Panc1 (cell line): Measurements from ENCODE around the gene PALB2. TPM values are rescaled to one million over a fixed set of nuclear protein-coding genes. Genes with fewer than 3 reads are reported as not detected.

Experiments used
- ATAC-seq: fragments of 200-7000 bp; cut with Tn5 transposase; 2 replicates; pipeline ENCODE4 v1.9.1; 2020; ENCODE audit warnings: mild to moderate bottlenecking, moderate library complexity
- BruUV-seq: library from RNA; stranded (reverse); fragments of 400-500 nt; replicated peaks from 2 replicates; lab custom pipeline; 2021; lab: Mats Ljungman, UMichigan
- CTCF ChIA-PET: fragments of 300-600 bp; sonication (Branson Sonifier 250); formaldehyde crosslinking; loops from one replicate; lab custom pipeline; 2022; ENCODE audit warnings: antibody characterized with exemption; lab: Charles Lee
- POLR2A ChIA-PET: fragments of 300-600 bp; sonication (Branson Sonifier 250); formaldehyde crosslinking; loops from one replicate; lab custom pipeline; 2022; ENCODE audit warnings: antibody characterized with exemption; lab: Charles Lee
- DNase-seq: peaks from one replicate; pipeline ENCODE4 v3.0.0-alpha.2; 2010; ENCODE audit warnings: low read depth, low spot score
- H3K27ac ChIP-seq: 2 replicates; pipeline ENCODE4 v1.5.1; 2011; ENCODE audit warnings: mild to moderate bottlenecking, low read length, inconsistent platforms
- H3K27me3 ChIP-seq: fragments of 200-500 bp; sonication (Bioruptor generic); 2 replicates; pipeline ENCODE4 v1.6.0; 2014; ENCODE audit warnings: low read length, inconsistent platforms; ENCODE audit not compliant: control insufficient read depth, insufficient read depth
- H3K36me3 ChIP-seq: fragments of 200-500 bp; sonication (Bioruptor generic); 2 replicates; pipeline ENCODE4 v1.5.1; 2014; ENCODE audit warnings: inconsistent platforms, mild to moderate bottlenecking, low read length, moderate library complexity; ENCODE audit not compliant: control insufficient read depth, insufficient read depth
- H3K4me1 ChIP-seq: 2 replicates; pipeline ENCODE4 v1.5.1; 2011; ENCODE audit warnings: inconsistent platforms, mild to moderate bottlenecking, low read length, moderate library complexity; ENCODE audit not compliant: control insufficient read depth, insufficient read depth
- H3K4me3 ChIP-seq, 2 experiments: 2 replicates each; pipeline ENCODE4 v1.5.1; 2011 to 2012; ENCODE audit warnings: low read depth in 2 of 2, low read length in 2 of 2, mild to moderate bottlenecking in 2 of 2, inconsistent platforms in 1 of 2, moderate library complexity in 1 of 2
- H3K9me3 ChIP-seq: fragments of 200-500 bp; sonication (Bioruptor generic); 2 replicates; pipeline ENCODE4 v1.5.1; 2014; ENCODE audit warnings: low read depth, mild to moderate bottlenecking, inconsistent platforms, low read length, moderate library complexity; ENCODE audit not compliant: control insufficient read depth, insufficient read depth
- POLR2AphosphoS5 ChIP-seq: IDR thresholded peaks from 2 replicates; pipeline ENCODE4 v1.6.1; 2012; ENCODE audit warnings: mild to moderate bottlenecking, low read depth, low read length, moderate library complexity
- REST ChIP-seq, 2 experiments: IDR thresholded peaks; 2 replicates each; pipeline ENCODE4 v1.6.1; 2011 to 2012; ENCODE audit warnings: low read depth in 2 of 2, control low read depth in 1 of 2, low read length in 1 of 2, mild to moderate bottlenecking in 1 of 2, moderate library complexity in 1 of 2; ENCODE audit not compliant: insufficient read depth in 1 of 2
- SIN3A ChIP-seq: IDR thresholded peaks from 2 replicates; pipeline ENCODE4 v1.6.1; 2012; ENCODE audit warnings: low read depth, mild to moderate bottlenecking, low read length, moderate library complexity, borderline replicate concordance; ENCODE audit not compliant: insufficient read depth
- TCF7L2 ChIP-seq: IDR thresholded peaks from 2 replicates; pipeline ENCODE4 v1.6.1; 2011; ENCODE audit warnings: mild to moderate bottlenecking, low read depth, low read length, inconsistent platforms
- in situ Hi-C: cut with HindIII; loops from 2 replicates; pipeline ENCODE4 v1.10.0; 2016; ENCODE audit warnings: low sequenced_read_pairs, low pct_unique_long_range_greater_than_20kb
- intact Hi-C: fragments of 100-400 bp; cut with micrococcal nuclease; formaldehyde crosslinking; loops from one replicate; pipeline ENCODE4 v1.10.0; 2022; ENCODE audit not compliant: unreplicated experiment
- total RNA-seq: library from RNA; stranded (reverse); gene quantifications from one replicate; pipeline ENCODE4 v1.2.1, GENCODE V29; 2021; ENCODE audit not compliant: unreplicated experiment
- TF ChIP-seq, protein P1 (sequence below): fragments of 450-650 bp; IDR thresholded peaks from 2 replicates; pipeline ENCODE4 v1.5.1; 2017; ENCODE audit warnings: mild to moderate bottlenecking

PALB2 gene
- total RNA-seq, 1 experiment from 2014 or later: 21.7 TPM

DNA sequence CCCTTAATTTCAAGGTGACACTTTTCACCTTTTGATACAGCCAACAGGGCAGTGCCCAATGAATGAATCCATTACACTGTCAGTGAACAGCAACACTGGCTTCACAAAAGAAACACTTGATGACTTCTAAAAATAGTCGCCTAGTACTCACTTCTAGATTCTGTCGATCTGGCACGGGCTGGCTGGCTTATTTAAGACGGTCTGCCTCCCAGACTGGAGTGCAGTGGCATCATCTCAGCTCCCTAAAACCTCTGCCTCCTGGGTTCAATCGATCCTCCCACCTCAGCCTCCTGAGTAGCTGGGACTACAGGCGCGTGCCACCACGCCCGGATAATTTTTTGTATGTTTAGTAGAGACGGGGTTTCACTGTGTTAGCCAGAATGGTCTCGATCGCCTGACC is 46.9 kb downstream of the PALB2 start:
- H3K4me1 ChIP-seq: 0 out of 2 replicates have a peak, but pooled peaks cover 3% of the 10 kb centered on the region
- H3K27me3 ChIP-seq: no peaks in the 10 kb centered on the region
- intact Hi-C loops: no loop called here
- DNase-seq (no peak), ATAC-seq (no peak)
- H3K4me3 ChIP-seq: no peak overlapping the region; a peak in 1 of 4 replicates
- no peak overlapping the region for H3K27ac ChIP-seq
- CTCF ChIA-PET: no interaction called here
- no TSS peak for BruUV-seq
- POLR2A ChIA-PET: no interaction called here
- no peaks in the 10 kb centered on the region for H3K9me3 ChIP-seq
- H3K36me3 ChIP-seq: peaks cover 10% of the 10 kb centered on the region
- no peak for TF ChIP-seq TCF7L2
- TF ChIP-seq REST (IDR thresholded peaks at IDR 0.05; ENCODE audit: insufficient read depth in 1 of 2, low read depth in 2 of 2, low read length in 1 of 2): no peak
- TF ChIP-seq POLR2AphosphoS5: no peak
- no peak for TF ChIP-seq SIN3A
- TF ChIP-seq, protein P1, sequence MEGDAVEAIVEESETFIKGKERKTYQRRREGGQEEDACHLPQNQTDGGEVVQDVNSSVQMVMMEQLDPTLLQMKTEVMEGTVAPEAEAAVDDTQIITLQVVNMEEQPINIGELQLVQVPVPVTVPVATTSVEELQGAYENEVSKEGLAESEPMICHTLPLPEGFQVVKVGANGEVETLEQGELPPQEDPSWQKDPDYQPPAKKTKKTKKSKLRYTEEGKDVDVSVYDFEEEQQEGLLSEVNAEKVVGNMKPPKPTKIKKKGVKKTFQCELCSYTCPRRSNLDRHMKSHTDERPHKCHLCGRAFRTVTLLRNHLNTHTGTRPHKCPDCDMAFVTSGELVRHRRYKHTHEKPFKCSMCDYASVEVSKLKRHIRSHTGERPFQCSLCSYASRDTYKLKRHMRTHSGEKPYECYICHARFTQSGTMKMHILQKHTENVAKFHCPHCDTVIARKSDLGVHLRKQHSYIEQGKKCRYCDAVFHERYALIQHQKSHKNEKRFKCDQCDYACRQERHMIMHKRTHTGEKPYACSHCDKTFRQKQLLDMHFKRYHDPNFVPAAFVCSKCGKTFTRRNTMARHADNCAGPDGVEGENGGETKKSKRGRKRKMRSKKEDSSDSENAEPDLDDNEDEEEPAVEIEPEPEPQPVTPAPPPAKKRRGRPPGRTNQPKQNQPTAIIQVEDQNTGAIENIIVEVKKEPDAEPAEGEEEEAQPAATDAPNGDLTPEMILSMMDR: no peak
- in situ Hi-C loops: no loop called here

- no peaks in the 10 kb centered on the region for H3K4me1 ChIP-seq
- intact Hi-C loops (no loop called here), in situ Hi-C loops (no loop called here)
- no TSS peak for BruUV-seq
- POLR2A ChIA-PET: no interaction called here
- no peaks in the 10 kb centered on the region for H3K9me3 ChIP-seq
- no peaks in the 10 kb centered on the region for H3K27me3 ChIP-seq
- TF ChIP-seq, protein P1: no peak
- TF ChIP-seq REST (IDR thresholded peaks at IDR 0.05; ENCODE audit: insufficient read depth in 1 of 2, low read depth in 2 of 2, low read length in 1 of 2): no peak
- TF ChIP-seq POLR2AphosphoS5: no peak
- TF ChIP-seq TCF7L2: no peak
- TF ChIP-seq SIN3A: no peak
- no peak overlapping the region for H3K27ac ChIP-seq
- peaks cover 14% of the 10 kb centered on the region for H3K36me3 ChIP-seq
- CTCF ChIA-PET: no interaction called here
- DNase-seq (no peak), ATAC-seq (no peak)
- H3K4me3 ChIP-seq: no peak overlapping the region
Measured at GRCh38 chr16:23590181-23590580, 50.9 kb downstream of the PALB2 start.
